Lower lobe of right lung (tissue), 2 donors: ENCODE results near the gene UBE2L6. TPM values are rescaled to one million over a fixed set of nuclear protein-coding genes. Genes with fewer than 3 reads are reported as not detected.

Source experiments
- ATAC-seq, 2 donors: fragments of 200-7000 bp; cut with Tn5 transposase; one replicate each; pipeline ENCODE4 v1.9.1; 2020 to 2022; ENCODE audit warnings: mild to moderate bottlenecking in 2 of 2, moderate library complexity in 2 of 2
- DNase-seq: peaks from one replicate; pipeline ENCODE4 v3.0.0-alpha.2; 2020
- H3K27ac ChIP-seq: fragments of 200-600 bp; one replicate; pipeline ENCODE4 v1.8.0; 2022
- H3K27me3 ChIP-seq: fragments of 200-600 bp; one replicate; pipeline ENCODE4 v1.8.0; 2022; ENCODE audit warnings: low read depth
- H3K36me3 ChIP-seq: fragments of 200-600 bp; one replicate; pipeline ENCODE4 v1.8.0; 2022; ENCODE audit warnings: mild to moderate bottlenecking
- H3K4me1 ChIP-seq: fragments of 200-600 bp; one replicate; pipeline ENCODE4 v1.8.0; 2022
- H3K4me3 ChIP-seq: fragments of 200-600 bp; one replicate; pipeline ENCODE4 v1.8.0; 2022; ENCODE audit warnings: mild to moderate bottlenecking
- H3K9me3 ChIP-seq: fragments of 200-600 bp; one replicate; pipeline ENCODE4 v1.8.0; 2022
- CTCF ChIP-seq: fragments of 200-600 bp; IDR thresholded peaks from one replicate; pipeline ENCODE4 v1.8.0; 2022; ENCODE audit warnings: antibody characterized with exemption, mild to moderate bottlenecking
- intact Hi-C: fragments of 100-400 bp; cut with DNase I; formaldehyde crosslinking; loops from one replicate; pipeline ENCODE4 v1.11.0; 2022
- total RNA-seq: library from RNA; stranded (reverse); fragmentation: NEBNext Ultra II Directional; extraction: Animal tissue kit (Norgen Biotek cat#: 25700); gene quantifications from one replicate; pipeline ENCODE4 v1.2.1, GENCODE V29; 2021
- donor health status: DM: no; HTN: yes; CAD: no; lungs with severe emphysema.

Gene UBE2L6
- total RNA-seq, 1 donor from 2014 or later, result 172 TPM

DNA sequence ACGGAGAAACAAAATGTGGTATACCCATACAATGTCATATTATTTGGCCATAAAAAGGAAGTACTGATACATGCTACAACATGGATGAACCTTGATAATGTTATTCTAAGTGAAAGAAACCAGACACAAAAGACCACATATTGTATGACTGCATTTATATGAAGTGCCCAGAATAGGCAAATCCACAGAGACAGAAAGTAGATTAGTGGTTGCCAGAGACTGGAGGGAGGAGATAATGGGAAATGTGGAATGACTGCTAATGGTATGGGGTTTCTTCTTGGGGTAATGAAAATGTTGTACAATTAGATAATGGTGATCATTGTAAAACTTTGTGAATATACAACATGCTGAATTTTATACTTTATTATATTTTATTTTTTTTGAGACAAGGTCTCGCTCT lies 46.4 kb downstream of the UBE2L6 start:
- H3K4me1 ChIP-seq, result no peaks in the 10 kb centered on the region
- no peak for TF ChIP-seq CTCF
- intact Hi-C loops, result no loop called here
- ATAC-seq (no peak), DNase-seq (no peak)
- H3K27me3 ChIP-seq, result no peaks in the 10 kb centered on the region
- H3K4me3 ChIP-seq, result no peak overlapping the region
- no peaks in the 10 kb centered on the region for H3K9me3 ChIP-seq
- no peaks in the 10 kb centered on the region for H3K36me3 ChIP-seq
- H3K27ac ChIP-seq, result no peak overlapping the region

- intact Hi-C loops, result no loop called here
- no peaks in the 10 kb centered on the region for H3K27me3 ChIP-seq
- H3K36me3 ChIP-seq, result no peaks in the 10 kb centered on the region
- ATAC-seq (no peak), DNase-seq (no peak)
- H3K9me3 ChIP-seq, result no peaks in the 10 kb centered on the region
- peak overlapping the region; percentile 97 for H3K4me3 ChIP-seq
- H3K4me1 ChIP-seq, result peaks cover 17% of the 10 kb centered on the region
- TF ChIP-seq CTCF, result no peak
- peak overlapping the region; percentile 68 for H3K27ac ChIP-seq
These were observed 51.4 kb downstream of the UBE2L6 start for GRCh38 chr11:57516061-57516443.

DNA sequence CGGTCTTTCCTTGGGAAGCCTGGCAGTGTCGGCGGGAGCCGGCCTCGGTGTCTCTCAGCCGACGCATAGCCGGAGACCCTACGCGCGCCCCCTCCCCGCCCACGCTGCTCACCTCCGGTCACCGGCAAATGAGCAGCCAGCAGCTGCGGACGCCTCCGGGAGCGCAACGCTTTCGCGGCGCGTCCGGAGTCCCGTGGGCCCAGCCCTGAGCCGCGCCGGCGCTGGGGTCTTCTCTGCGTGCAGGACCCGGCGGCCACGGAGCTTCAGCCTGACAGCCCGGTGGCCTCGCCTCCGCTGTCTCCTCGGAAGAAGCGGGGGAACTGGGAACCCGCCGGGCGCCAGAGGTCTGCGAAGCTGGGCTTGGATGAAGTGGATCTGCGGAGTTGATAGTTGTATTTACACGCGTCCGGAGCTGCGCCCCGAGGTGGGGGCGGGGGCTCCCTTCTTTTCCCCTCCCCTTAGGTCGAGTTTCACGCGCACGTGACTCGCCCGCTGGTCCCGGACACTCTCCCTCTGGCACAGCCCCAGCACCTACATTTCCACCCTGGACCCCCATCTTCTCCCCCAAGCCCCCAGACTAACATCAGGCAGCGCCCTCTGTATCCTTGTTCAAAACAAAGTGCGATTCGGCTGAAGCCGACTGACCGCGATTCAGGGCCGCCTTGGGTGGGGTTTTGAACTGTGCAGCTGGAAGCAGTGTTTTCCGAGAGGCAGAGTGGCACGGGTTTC lies 52.0 kb downstream of the UBE2L6 start, which contains the start of gene SLC43A1:
TSS of gene SLC43A1 (minus strand) at position 371 of the 729 bp plus-strand sequence. CDS start 1,591 bp downstream, outside the sequence.
- no peak for TF ChIP-seq CTCF
- H3K4me1 ChIP-seq, result peaks cover 17% of the 10 kb centered on the region
- H3K27ac ChIP-seq, result peak within 1 kb of the TSS; percentile 68
- no peaks in the 10 kb centered on the region for H3K36me3 ChIP-seq
- H3K27me3 ChIP-seq, result no peaks in the 10 kb centered on the region
- DNase-seq (peak; percentile 68), ATAC-seq (peak; percentile 67 to 79)
- peak within 1 kb of the TSS; percentile 97 for H3K4me3 ChIP-seq
- no peaks in the 10 kb centered on the region for H3K9me3 ChIP-seq
- intact Hi-C loops, result no loop called here

DNA sequence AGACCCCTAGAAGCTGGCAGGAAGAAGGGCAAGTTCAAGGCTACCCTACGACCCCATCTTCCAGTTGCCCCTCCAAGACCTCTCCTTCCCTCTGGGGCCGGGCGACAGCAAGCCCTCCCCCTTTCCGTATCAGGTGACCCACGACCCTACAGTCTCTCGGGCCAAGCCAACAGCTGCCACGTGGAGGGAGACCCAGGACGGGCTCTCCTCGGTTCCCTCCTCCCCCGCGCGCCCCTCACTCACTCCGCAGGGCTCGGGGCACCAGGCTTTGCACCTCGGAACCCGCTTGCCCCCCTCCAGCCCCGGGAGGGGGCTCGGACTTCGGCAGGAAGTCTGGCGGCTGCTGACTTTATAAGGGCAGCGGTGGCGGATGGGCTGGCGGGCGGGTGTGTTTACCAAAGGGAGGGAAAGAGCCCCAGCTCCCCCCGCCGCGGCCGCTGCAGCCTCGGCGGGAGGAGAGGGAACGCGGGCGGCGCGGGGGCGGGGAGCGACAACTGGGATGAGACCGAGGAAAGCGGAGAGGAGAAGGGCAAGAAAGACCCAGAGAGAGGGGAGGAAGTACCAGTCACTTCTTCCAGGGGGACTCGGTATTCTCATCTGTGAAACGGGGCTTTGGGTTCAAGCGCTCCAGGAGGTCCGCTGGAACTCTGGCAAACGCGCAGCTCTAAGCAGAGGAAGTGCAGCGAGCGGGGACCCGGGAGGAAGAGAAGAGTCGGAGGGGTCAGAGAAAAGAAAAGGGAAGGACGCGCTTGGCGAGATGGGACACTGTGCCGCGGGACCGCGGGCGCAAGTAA lies 52.7 kb downstream of the UBE2L6 start:
- H3K27me3 ChIP-seq, result no peaks in the 10 kb centered on the region
- H3K36me3 ChIP-seq, result no peaks in the 10 kb centered on the region
- H3K4me1 ChIP-seq, result peaks cover 17% of the 10 kb centered on the region
- H3K4me3 ChIP-seq, result peak overlapping the region; percentile 97
- TF ChIP-seq CTCF, result no peak
- ATAC-seq, result peak; percentile 79 to 84
- intact Hi-C loops, result no loop called here
- peak overlapping the region; percentile 68 for H3K27ac ChIP-seq
- DNase-seq, result peak; percentile 78
- H3K9me3 ChIP-seq, result no peaks in the 10 kb centered on the region

GRCh38 chr11:57513911-57514537 lies 53.4 kb downstream of the UBE2L6 start:
- Histone ChIP-seq H3K4me3 (peak overlapping the region; percentile 97), H3K36me3 (no peaks in the 10 kb centered on the region), H3K4me1 (peaks cover 17% of the 10 kb centered on the region), H3K27ac (peak overlapping the region; percentile 68), H3K9me3 (no peaks in the 10 kb centered on the region), H3K27me3 (no peaks in the 10 kb centered on the region)
- DNase-seq, result peak; percentile 63
- peak; percentile 74 to 75 for ATAC-seq
- no peak for TF ChIP-seq CTCF
- intact Hi-C loops, result no loop called here
